ENCODE results near the gene ST7L.

Gene ST7L

GRCh38 chr1:112513112-112513870, 105.7 kb downstream of the ST7L start:
- Histone ChIP-seq H3K9me3 (ENCODE audit: insufficient read depth, low read depth, low read length) (no peaks in the 10 kb centered on the region), H3K27me3 (ENCODE audit: insufficient read depth, low read length) (peaks cover 47% of the 10 kb centered on the region), H3K4me1 (ENCODE audit: insufficient read depth, low read length) (peaks cover 14% of the 10 kb centered on the region; the same call in 1 of the 2 replicates), H3K9ac (ENCODE audit: low read depth, low read length) (no peak overlapping the region), H3K27ac (ENCODE audit: low read length) (no peak overlapping the region), H3K4me3 (ENCODE audit: low read length) (no peak overlapping the region), H3K36me3 (ENCODE audit: insufficient read depth, low read depth, low read length) (no peaks in the 10 kb centered on the region)

DNA sequence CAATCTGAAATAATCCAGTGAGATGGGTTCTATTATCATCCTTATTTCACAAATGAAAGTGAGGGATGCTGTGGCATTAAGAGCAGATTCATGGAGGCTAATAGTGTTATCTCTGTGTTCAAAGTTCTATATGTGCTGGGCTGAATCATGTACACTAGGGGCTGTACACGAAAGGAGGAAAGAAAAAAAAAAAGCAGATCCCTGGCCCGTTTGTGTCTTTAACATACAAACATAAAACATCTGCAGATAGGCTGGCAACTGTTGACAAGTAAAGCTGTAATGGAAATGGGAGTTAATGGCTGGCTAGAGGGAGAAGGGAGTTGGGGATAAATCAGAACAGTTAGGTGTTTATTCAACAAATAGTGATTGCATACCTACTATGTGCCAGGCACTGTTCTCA, 107.0 kb downstream of the ST7L start:
- H3K27me3 ChIP-seq (ENCODE audit: insufficient read depth, low read length): peaks cover 61% of the 10 kb centered on the region
- H3K9ac ChIP-seq (ENCODE audit: low read depth, low read length): no peak overlapping the region
- no peaks in the 10 kb centered on the region for H3K9me3 ChIP-seq (ENCODE audit: insufficient read depth, low read depth, low read length)
- H3K27ac ChIP-seq (ENCODE audit: low read length): no peak overlapping the region
- H3K4me3 ChIP-seq (ENCODE audit: low read length): no peak overlapping the region
- H3K36me3 ChIP-seq (ENCODE audit: insufficient read depth, low read depth, low read length): no peaks in the 10 kb centered on the region
- H3K4me1 ChIP-seq (ENCODE audit: insufficient read depth, low read length): peaks cover 14% of the 10 kb centered on the region; the same call in 1 of the 2 replicates

- Histone ChIP-seq H3K9me3 (ENCODE audit: insufficient read depth, low read depth, low read length) (no peaks in the 10 kb centered on the region), H3K36me3 (ENCODE audit: insufficient read depth, low read depth, low read length) (no peaks in the 10 kb centered on the region), H3K4me3 (ENCODE audit: low read length) (peak overlapping the region; percentile 81), H3K9ac (ENCODE audit: low read depth, low read length) (no peak overlapping the region), H3K27ac (ENCODE audit: low read length) (no peak overlapping the region), H3K27me3 (ENCODE audit: insufficient read depth, low read length) (peaks cover 76% of the 10 kb centered on the region), H3K4me1 (ENCODE audit: insufficient read depth, low read length) (peaks cover 9% of the 10 kb centered on the region; the same call in 1 of the 2 replicates)
Observed at GRCh38 chr1:112510340-112510739, 108.6 kb downstream of the ST7L start.

DNA sequence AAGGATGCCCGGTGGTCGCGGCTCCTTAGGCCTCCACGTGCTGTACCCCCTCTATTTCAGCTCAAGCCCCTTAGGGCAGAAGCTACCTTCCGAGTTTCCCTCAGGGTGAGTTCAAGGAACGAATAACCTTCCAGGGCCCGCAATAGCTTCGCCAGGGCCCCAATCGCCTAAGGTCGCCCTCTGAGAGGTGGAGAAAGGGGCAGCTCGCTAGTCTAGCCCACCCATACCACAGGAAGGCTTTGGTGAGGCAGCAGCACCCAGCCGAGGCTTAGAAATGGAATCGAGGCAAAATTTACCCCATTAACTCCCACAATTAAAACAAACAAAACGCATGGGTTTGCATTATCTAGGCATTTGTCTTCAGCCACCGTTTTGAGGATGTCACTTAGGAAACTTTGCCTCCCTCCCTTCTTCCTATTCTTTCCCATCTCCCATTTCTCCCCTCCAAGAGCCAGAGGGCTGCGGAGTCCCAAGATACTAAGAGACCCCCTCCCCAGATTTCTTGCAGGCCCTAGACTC, 109.2 kb downstream of the ST7L start:
- Histone ChIP-seq H3K9me3 (ENCODE audit: insufficient read depth, low read depth, low read length) (no peaks in the 10 kb centered on the region), H3K4me1 (ENCODE audit: insufficient read depth, low read length) (peaks cover 7% of the 10 kb centered on the region; the same call in 1 of the 2 replicates), H3K4me3 (ENCODE audit: low read length) (peak overlapping the region; percentile 81; the same call in 1 of the 2 replicates), H3K36me3 (ENCODE audit: insufficient read depth, low read depth, low read length) (no peaks in the 10 kb centered on the region), H3K9ac (ENCODE audit: low read depth, low read length) (no peak overlapping the region), H3K27me3 (ENCODE audit: insufficient read depth, low read length) (peaks cover 82% of the 10 kb centered on the region), H3K27ac (ENCODE audit: low read length) (no peak overlapping the region)

- Histone ChIP-seq H3K4me3 (ENCODE audit: low read length) (peak overlapping the region; percentile 81; the same call in 1 of the 2 replicates), H3K36me3 (ENCODE audit: insufficient read depth, low read depth, low read length) (no peaks in the 10 kb centered on the region), H3K27me3 (ENCODE audit: insufficient read depth, low read length) (peaks cover 88% of the 10 kb centered on the region), H3K27ac (ENCODE audit: low read length) (no peak overlapping the region), H3K9ac (ENCODE audit: low read depth, low read length) (no peak overlapping the region), H3K9me3 (ENCODE audit: insufficient read depth, low read depth, low read length) (no peaks in the 10 kb centered on the region), H3K4me1 (ENCODE audit: insufficient read depth, low read length) (peaks cover 7% of the 10 kb centered on the region; the same call in 1 of the 2 replicates)
Observed at GRCh38 chr1:112509005-112509659, 109.8 kb downstream of the ST7L start.

DNA sequence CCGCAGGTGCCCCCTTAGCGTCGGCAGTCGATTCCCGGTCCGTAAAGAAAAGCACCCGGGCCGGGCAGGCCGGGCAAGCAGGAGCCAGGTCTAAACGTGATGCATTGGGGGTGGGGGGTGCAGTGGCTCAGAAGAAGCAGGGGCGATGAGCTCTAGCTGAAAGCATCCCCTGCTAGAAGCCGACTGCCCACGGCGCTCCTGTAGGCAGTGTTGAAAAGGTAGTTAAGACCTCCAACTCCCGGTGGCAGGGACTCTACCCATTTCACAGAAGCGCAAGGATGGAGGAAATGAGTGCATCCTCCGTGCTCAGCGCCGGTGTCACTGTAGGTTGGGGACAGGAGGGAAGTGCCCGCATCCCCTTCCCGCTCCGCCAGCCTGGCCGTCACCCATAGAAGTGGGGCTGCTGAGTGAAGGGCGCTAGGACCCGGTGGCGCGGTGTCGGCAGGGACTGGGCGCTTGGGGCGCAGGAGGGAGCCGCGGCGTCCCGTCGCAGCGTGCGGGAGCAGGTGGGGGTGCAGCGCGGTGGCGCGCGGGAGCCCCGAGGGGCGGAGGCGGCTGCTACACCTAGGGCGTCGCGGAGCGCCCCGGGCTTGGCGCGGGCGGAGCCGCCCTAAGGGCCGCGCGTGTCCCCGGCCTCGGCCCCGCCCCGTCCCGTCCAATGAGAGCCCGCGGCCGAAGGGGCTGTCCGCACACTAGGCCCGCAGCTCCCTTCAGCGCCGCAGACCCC, 110.5 kb downstream of the ST7L start, which contains the start of gene WNT2B:
Gene WNT2B (plus strand): TSS at position 688 of the 727 bp plus-strand sequence. CDS start 298 bp downstream, outside the sequence.
- Histone ChIP-seq H3K9me3 (ENCODE audit: insufficient read depth, low read depth, low read length) (no peaks in the 10 kb centered on the region), H3K4me3 (ENCODE audit: low read length) (peak within 1 kb of the TSS; percentile 81), H3K4me1 (ENCODE audit: insufficient read depth, low read length) (peaks cover 7% of the 10 kb centered on the region; the same call in 1 of the 2 replicates), H3K9ac (ENCODE audit: low read depth, low read length) (no peak within 1 kb of the TSS; the same call in 1 of the 2 replicates), H3K36me3 (ENCODE audit: insufficient read depth, low read depth, low read length) (no peaks in the 10 kb centered on the region), H3K27me3 (ENCODE audit: insufficient read depth, low read length) (peaks cover 95% of the 10 kb centered on the region), H3K27ac (ENCODE audit: low read length) (no peak within 1 kb of the TSS)

DNA sequence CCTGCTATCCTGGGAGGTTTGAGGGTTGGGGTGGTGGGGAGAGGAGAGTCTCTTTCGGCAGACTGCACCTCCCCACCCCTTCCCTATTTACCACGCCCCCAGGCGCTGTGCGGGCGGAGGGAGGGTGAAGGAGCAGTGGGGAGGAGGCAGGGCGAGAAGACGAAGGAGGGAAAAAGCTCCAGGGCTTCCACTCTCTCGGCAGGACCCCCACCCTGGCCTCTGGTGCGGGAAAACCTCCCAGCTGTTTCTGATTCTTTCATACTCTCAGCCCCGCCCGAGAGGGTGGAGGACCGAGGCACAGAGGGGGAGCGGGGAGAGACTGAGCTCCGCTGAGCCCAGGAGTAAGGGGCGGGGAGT, 111.0 kb downstream of the ST7L start:
- H3K9me3 ChIP-seq (ENCODE audit: insufficient read depth, low read depth, low read length): no peaks in the 10 kb centered on the region
- no peak overlapping the region for H3K27ac ChIP-seq (ENCODE audit: low read length)
- H3K27me3 ChIP-seq (ENCODE audit: insufficient read depth, low read length): peaks cover 100% of the 10 kb centered on the region
- H3K36me3 ChIP-seq (ENCODE audit: insufficient read depth, low read depth, low read length): no peaks in the 10 kb centered on the region
- peak overlapping the region; percentile 81 for H3K4me3 ChIP-seq (ENCODE audit: low read length)
- H3K9ac ChIP-seq (ENCODE audit: low read depth, low read length): no peak overlapping the region; the same call in 1 of the 2 replicates
- H3K4me1 ChIP-seq (ENCODE audit: insufficient read depth, low read length): peaks cover 7% of the 10 kb centered on the region; the same call in 1 of the 2 replicates

- Histone ChIP-seq H3K27ac (ENCODE audit: low read length) (no peak overlapping the region), H3K4me1 (ENCODE audit: insufficient read depth, low read length) (peaks cover 7% of the 10 kb centered on the region; the same call in 1 of the 2 replicates), H3K4me3 (ENCODE audit: low read length) (peak overlapping the region; percentile 81), H3K27me3 (ENCODE audit: insufficient read depth, low read length) (peaks cover 100% of the 10 kb centered on the region), H3K36me3 (ENCODE audit: insufficient read depth, low read depth, low read length) (no peaks in the 10 kb centered on the region), H3K9ac (ENCODE audit: low read depth, low read length) (no peak overlapping the region), H3K9me3 (ENCODE audit: insufficient read depth, low read depth, low read length) (no peaks in the 10 kb centered on the region)
Observed at GRCh38 chr1:112507336-112507735, 111.6 kb downstream of the ST7L start.

- Histone ChIP-seq H3K9ac (ENCODE audit: low read depth, low read length) (no peak overlapping the region), H3K9me3 (ENCODE audit: insufficient read depth, low read depth, low read length) (no peaks in the 10 kb centered on the region), H3K4me3 (ENCODE audit: low read length) (no peak overlapping the region), H3K27ac (ENCODE audit: low read length) (no peak overlapping the region), H3K36me3 (ENCODE audit: insufficient read depth, low read depth, low read length) (no peaks in the 10 kb centered on the region), H3K4me1 (ENCODE audit: insufficient read depth, low read length) (peaks cover 7% of the 10 kb centered on the region; the same call in 1 of the 2 replicates), H3K27me3 (ENCODE audit: insufficient read depth, low read length) (peaks cover 100% of the 10 kb centered on the region)
Observed at GRCh38 chr1:112506731-112507130, 112.2 kb downstream of the ST7L start.

- Histone ChIP-seq H3K4me1 (ENCODE audit: insufficient read depth, low read length) (peaks cover 7% of the 10 kb centered on the region; the same call in 1 of the 2 replicates), H3K4me3 (ENCODE audit: low read length) (no peak overlapping the region), H3K36me3 (ENCODE audit: insufficient read depth, low read depth, low read length) (no peaks in the 10 kb centered on the region), H3K27ac (ENCODE audit: low read length) (no peak overlapping the region), H3K9me3 (ENCODE audit: insufficient read depth, low read depth, low read length) (no peaks in the 10 kb centered on the region), H3K9ac (ENCODE audit: low read depth, low read length) (no peak overlapping the region), H3K27me3 (ENCODE audit: insufficient read depth, low read length) (peaks cover 100% of the 10 kb centered on the region)
Observed at GRCh38 chr1:112506306-112506705, 112.6 kb downstream of the ST7L start.

GRCh38 chr1:112505878-112506277, 113.1 kb downstream of the ST7L start:
- Histone ChIP-seq H3K36me3 (ENCODE audit: insufficient read depth, low read depth, low read length) (no peaks in the 10 kb centered on the region), H3K4me3 (ENCODE audit: low read length) (no peak overlapping the region), H3K9ac (ENCODE audit: low read depth, low read length) (no peak overlapping the region), H3K4me1 (ENCODE audit: insufficient read depth, low read length) (peaks cover 7% of the 10 kb centered on the region; the same call in 1 of the 2 replicates), H3K27ac (ENCODE audit: low read length) (no peak overlapping the region), H3K27me3 (ENCODE audit: insufficient read depth, low read length) (peaks cover 100% of the 10 kb centered on the region), H3K9me3 (ENCODE audit: insufficient read depth, low read depth, low read length) (no peaks in the 10 kb centered on the region)
